Measurements from ENCODE around the gene PNPLA3.

GRCh38 chr22:43883012-43883661, 40.5 kb upstream of the PNPLA3 start:
- TF ChIP-seq CTCF (IDR thresholded peaks at IDR 0.05): peak in 1 of 4 experiments; percentile 19
- TF ChIP-seq EP300 (IDR thresholded peaks at IDR 0.05): no peak
